PC-3 (cell line): Measurements from ENCODE around the gene MARF1.

Experiments
- CTCF ChIP-seq: fragments of 300-600 bp; sonication (generic); conservative IDR thresholded peaks from 2 replicates; pipeline ENCODE4 v1.5.1; 2017; ENCODE audit warnings: antibody characterized with exemption, low read depth, mild to moderate bottlenecking, low read length
- EZH2 ChIP-seq: fragments of 300-600 bp; sonication (generic); IDR thresholded peaks from one replicate; pipeline ENCODE4 v1.6.1; 2017; ENCODE audit warnings: antibody characterized with exemption, mild to moderate bottlenecking, low read length; ENCODE audit not compliant: unreplicated experiment

DNA sequence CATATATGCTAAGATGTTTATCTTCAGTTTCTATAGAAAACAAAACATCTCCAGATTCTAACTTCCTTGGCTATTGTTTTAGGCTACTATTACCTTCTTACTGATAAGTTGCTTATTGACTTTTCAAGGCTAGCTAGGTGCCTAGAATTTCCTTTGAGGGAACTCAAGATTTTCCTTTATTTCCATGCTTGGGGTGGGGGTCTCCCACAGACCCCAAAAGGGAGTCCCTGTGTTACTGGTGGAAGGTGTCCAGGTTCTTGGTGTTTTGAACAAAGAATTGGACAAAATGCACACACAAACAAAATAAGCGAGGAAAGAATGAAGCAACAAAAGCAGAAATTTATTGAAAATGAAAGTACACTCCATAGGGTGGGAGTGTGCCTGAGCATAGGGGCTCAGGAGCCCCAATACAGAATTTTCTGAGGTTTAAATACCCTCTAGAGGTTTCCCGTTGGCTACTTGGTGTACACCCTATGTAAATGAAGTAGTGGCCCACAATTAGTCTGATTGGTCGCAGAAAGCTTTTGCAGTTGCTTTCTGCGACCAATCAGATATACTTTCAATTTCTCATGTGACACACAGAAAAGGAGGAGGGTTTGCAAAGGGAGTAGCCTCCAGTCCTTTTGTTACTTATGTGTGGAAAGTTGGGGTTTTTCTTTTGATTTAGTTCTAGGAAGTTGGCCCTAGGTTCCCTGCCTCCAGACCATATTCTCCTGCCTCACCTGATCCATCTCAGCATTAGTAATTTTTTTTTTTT, 67.5 kb downstream of the MARF1 start:
- TF ChIP-seq CTCF, result no peak
- TF ChIP-seq EZH2, result no peak
